Astrocyte of the hippocampus (primary cell): ENCODE measurements around the gene TBC1D10A.

Experiments used
- DNase-seq: peaks from one replicate; pipeline ENCODE4 v3.0.0; 2011; ENCODE audit warnings: low read depth, low spot score

TBC1D10A gene

DNA sequence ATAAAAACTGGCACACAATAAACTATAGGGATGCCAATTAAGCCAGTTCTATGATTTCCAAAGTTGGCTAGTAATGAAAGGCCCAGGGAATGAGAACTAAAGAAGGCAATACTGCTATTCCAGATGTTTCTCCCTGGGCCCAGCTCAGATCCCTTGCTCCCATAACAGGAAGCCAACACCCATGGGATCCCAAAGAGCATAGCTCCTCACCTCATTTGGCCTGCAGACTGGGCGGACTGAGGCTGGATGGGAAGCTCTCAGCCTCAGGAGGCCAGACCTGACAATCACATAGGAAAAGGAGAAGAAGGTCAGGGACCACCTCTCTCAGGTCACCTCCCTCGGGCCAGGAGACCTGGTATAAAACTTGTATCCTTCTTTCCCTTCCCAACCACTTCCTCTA is 5.3 kb downstream of the TBC1D10A start:
- DNase-seq, result no peak

DNA sequence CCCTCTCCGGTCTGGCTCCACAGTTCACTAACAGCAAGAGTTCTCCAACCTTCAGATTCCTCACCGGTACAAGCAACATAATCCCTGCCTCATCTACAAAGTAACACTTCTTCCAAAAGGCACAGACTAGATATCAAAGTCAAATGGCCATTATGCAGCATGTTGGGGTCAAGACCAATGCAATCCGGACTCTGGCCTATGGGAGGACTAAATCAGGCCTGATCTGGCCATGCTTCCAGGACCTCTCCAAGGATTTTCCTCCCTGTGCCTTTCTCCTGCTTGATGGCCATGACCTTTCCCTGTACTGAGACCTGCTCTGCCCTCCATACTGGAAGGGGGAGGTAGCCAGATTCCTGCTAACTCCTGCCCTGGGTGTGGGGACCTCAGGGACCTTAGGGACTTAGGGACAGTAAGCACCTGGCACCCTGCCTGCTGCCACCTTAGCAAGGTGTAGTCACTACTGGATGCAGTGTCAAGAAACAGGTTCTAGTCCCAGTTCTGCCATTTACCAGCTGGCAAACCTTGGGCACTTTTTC is 6.7 kb downstream of the TBC1D10A start:
- no peak for DNase-seq

DNA sequence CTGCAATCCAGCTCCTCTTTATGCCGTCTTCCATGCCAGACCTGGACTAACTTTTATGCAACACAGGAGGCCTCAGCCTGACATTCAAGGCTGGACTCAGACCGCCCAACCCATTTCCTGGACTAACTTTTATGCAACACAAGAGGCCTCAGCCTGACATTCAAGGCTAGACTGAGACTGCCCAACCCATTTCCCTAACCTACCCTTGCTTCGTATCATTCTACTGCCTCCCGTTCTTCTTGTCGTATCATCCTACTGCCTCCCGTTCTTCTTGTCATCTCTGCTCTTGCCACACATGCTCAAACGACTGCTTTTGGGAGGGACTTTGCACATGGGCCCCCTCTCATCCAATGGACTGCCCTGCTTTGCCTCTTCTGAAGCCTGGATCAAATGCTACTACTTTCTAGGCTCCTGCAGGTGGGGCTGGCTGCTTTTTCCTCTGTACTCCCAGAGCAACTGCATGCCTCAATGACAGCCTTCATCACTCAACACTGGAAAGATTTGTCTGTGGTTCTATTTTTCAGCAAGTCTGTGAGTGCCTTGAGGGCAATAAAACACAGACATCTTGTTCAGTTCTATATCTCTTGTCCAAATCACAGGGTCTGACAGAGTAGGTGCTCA is 7.8 kb downstream of the TBC1D10A start:
- DNase-seq, result no peak

DNA sequence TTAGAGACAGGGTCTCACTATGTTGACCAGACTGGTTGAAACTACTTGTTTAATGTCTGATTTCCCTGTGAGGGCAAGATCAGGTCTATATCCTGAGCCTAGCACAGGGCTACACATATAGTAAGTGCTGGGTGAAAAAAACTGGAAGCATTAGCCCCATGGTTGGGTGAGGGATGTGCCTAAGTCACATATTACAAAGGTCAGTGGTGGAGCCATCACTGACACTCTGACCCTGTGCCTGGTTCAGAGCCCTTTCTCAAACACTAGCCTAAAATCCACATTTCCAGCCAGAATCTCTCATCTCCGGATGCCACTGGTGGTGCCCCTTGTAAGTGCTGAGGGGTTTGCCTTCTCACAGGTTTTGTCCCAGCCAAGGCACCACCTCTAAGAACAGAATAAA is 9.0 kb downstream of the TBC1D10A start:
- DNase-seq, result no peak

DNA sequence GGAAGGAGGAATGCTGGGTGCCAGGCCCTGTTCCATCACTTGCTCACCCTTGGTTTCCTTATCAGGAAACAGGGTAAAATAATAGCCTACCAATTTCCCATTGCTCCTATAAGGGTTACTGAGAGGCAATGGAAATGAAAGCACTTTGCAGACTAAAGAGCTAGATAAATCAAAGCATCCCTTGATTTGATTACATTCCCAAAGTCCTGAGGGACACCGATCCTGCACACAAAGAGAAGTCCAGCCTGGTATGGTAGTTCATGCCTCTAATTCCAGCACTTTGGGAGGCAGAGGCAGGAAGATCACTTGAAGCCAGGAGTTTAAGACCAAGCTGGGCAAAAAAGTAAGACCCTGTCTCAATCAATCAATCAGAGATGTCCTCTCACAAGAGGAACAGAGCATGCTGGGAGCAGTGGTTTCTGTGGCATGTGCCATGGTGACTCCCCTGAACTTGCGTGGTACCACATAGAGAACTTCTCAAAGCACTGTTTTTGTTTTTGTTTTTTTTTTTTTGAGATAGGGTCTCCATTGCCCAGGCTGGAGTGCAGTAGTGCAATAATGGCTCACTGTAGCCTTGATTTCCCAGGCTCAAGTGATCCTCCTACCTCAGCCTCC is 10.7 kb downstream of the TBC1D10A start:
- DNase-seq, result no peak

DNA sequence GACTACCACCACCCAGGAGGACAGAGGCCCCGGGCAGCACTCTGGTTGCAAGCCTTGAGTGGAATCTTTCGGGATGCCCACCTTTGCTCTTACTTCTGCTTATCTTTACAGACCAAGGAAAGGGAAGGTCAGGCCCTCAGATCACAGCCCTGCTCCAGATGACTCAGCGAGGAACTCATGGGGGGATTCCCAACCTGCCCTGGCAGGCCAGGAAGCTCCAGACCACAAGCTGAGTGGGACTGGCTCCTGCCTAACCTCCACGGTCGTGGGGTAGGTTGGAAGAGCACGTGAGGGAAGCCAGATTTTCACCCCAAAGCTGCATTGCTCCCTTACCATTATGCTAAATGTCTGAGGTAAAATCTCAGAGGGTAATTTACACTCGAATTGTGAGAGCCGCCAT is 11.8 kb downstream of the TBC1D10A start:
- DNase-seq, result peak; percentile 49

DNA sequence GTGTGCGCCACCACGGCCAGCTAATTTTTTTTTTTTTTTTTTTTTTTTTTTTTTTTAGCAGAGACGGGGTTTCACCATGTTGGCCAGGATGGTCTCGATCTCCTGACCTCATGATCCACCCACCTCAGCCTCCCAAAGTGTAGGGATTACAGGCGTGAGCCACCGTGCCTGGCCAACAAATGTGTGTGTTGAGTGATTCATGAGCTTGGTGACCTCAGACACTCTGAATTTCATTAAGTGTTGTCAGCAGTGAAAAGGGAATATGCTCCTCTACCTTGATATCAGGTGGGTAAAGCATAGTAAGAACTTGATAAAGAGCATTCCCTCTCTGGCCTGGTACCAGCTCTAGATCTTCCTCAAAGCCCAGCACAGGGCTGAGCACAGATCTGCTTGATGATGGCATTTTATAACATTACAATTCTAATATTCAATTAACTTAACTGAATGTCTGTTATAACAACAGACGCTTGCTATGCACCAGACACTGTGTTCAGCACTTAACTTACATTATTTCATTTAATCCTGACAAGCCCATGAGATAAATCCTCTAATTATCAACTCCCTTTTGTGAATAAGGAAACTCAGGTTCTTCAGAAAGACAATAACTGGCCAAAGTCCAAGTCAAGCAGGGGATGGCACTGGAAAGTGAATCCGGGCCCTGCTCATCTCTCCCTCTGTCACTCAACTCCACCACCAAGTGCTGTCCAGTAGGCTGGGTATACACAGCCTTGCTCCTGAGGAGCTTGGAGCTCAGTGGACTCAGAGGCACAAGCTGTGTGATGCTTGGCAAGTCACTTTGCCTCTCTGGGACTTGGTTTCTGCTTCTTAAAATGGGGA is 13.0 kb downstream of the TBC1D10A start:
- no peak for DNase-seq

DNA sequence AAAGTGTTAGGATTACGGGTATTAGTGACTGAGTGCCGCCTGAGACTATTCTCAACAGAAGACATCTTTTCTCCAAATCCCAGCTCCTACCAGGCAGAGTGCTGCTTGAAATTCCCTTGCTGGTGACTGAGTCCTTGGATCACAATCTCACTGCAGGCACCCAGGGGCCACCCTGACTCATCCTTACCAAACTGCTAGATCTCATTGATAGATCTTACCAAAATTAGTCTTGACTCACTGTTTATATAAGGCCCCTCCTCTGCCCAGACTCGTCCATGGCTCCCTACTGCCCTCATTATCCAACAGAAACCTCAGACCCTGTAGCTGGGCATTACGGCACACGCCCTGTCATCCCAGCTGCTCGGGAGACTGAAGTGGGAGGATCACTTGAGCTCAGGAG is 14.7 kb downstream of the TBC1D10A start:
- DNase-seq, result no peak

DNA sequence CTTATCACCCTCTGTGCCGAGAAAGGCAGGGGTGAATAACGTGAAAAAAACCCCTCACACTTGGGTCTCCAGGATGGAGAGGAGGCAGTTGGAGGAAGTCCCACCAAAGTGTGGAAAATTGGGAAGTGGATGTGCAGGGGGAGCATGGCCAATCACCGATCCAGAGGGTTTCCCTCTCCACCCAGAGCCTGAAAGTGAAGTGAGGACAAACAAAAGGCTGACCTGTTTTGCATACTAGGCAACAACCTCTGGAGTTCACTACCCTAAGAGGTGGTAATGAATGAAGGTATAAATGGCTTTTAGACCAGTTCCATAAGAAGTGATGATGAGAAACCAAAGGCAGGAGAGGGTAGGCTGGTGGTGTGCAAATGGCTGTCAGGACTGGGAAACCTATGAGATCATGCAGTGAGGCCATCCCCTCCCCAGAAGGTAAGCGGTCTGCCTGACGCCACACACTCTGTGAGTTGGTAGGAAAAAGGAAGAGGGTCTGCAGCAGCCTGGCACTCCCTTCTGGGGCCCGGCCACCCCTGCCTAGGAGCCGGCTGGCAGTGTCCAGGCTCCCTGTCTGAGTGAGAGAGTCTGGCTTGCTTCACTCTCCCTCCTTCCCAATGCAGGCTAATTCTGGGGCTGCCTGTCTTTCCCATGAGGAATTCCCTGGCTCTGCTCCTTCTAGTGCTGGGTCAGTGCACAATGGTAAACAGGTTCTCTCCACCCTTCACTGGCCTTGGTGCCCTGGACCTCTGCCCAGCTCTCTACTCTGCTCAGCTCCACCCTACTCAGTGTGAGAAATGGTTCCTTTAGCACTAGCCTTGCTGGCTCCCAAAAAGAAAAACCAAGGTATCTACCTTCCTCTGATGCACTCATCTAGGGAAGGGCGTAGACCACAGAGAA is 15.6 kb downstream of the TBC1D10A start:
- peak; percentile 83 for DNase-seq

DNA sequence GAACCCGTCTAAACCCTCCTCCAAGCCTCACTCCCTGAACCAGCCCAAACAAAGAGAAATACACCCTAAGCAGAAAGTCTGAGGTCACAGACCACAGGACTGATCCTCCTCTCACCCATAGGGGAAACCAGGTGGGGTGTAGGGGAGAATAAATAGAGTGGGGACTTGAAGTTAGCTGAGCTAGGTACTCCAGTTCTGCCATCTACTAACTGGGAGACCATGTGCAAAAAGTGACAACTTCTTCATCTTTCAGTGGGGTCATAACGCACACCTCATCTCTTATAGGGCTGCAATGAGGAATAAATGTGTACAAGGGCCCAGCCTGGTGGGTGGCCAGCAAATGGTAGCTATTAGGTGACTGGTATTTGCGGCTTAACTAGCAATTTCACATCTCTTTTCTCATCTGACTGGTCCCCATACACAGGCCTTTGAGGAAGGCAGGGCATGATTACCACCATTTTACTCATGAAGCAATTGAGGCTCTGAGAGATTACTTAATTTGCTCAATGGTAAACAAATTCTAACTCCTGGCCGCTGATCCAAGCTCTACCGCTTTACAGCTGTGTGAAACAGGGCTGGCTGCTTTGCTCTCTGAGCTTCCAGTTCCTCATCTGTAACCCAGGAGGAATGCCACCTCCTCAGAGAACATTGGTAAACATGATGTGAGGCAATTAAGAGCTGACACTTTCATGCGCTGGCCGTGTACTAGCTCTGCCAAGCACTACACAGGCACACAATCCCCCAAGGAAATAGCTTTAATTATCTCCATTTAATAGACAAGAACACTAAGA is 16.6 kb downstream of the TBC1D10A start:
- peak; percentile 82 for DNase-seq

DNA sequence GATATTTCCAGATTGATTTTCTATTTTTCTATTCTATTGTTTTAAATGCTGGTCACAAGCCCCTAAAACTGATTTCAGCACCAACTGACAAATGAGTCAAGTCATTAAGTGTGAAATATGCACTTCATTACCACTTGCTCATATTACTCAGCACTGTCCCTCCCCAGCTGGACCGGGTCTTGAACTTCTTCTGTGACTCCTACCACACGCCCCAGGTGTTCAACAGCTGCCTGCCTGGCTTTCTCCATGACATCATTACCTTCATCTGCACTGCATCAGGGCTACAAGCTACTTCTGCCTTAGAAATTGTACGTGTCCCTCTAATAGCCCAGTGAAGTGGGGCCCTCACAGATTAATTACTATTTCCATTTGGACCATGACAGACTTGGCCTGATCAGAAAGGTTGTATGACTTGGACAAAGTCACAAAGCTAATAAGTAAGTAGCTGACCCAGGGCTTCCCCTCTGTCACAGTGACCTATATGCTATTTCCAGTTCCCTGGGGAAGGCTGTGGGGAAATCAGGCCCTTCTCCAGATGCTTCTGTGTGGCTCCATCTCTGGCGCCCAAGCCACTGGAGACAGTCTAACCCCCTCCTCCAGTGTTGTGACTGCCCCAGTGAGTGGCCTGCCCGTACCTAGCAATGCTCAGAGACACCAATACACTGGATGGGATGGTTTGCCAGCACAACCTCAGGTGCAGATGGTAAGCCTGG is 18.1 kb downstream of the TBC1D10A start:
- no peak for DNase-seq

DNA sequence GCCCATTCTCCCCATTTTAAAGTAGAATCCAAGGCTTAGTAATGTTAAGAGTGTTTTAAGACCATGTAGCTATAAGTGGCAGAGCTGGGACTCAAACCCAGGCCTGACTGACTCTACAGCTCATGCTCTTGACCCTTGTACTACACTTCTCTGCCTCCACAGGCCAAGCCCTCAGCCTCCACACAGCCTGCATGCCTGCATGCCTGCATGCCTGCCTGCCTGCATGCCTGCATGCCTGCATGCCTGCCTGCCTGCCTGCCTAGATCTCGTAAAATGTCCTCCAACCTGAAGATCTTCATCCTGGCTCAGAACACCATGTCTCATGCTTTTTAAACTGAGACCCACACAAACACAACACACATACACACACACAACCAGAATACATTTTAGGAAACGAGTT is 18.6 kb downstream of the TBC1D10A start:
- DNase-seq, result no peak

DNA sequence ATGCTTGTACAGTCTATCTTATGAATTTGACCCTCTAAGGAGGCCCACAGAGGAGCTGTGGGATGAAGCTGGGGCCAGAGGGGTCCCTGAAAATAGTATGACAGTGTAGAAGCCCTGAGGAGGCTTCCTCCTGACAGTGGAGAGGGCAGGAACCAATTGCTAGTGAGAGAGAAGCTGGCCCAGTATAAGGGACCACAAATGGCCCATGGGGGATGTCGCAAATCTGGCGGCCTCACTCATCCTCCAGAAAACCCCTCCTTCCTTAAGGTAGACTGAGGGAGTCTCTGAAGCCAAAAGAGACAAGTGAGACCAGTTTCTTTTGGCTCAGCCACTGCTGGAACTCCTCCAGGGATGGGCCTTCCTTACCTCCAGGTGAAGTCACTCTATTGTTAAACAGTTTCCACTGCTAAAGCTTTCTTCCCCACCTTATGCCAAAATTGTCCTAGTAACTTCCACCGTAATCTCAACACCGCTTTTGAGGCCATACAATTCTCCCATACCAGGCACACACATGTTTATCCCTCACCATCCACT is 19.6 kb downstream of the TBC1D10A start:
- no peak for DNase-seq

DNA sequence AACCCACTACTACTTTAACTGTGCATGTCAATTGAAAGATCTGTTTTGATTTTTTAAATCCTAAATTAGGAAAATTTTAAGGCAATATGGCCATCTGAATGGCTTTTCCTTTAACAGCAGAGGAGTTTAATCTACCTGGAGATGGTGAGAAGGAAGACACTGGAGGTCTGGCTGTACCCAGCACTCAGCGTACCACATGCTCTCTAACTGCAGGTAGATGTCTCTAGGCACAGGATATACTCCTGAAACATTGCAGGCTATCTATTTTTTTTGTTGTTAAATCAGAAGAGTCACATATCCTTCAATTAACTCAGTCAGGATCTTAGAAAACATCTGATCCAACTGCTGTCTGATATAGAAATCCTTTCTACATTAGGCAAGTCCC is 20.1 kb downstream of the TBC1D10A start:
- DNase-seq, result no peak

DNA sequence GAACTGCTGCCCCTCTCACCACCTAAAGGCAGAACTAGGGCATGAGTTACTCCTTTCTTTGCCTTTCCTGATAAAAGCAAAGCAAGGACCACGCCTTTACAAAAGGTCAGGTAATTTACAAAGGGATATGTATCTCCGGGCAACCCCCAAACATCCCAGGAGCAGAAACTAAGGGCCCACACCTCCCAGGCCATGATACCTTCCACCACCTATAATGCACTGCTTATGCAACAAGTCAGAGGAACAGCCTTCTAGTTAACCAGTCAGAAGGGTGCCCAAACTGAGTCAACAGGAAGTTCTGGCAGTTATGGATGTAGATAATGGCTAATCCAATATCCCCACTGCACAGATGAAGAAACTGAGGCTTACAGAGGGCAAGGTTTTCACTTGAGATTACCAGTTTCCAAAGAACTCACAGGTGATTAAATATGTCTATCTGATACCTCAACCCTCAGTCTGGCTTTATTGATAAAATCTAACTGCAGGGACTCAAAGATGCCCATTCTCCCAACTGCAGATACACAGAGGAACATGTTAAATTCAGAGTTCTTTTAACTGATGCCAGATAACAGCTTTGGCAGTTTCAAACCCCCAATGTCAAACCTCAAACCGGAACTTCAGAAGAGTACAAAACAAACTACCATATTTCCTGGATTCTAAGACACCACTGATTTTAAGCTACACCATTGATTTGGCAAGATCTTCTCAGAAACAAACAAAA is 20.7 kb downstream of the TBC1D10A start:
- no peak for DNase-seq

DNA sequence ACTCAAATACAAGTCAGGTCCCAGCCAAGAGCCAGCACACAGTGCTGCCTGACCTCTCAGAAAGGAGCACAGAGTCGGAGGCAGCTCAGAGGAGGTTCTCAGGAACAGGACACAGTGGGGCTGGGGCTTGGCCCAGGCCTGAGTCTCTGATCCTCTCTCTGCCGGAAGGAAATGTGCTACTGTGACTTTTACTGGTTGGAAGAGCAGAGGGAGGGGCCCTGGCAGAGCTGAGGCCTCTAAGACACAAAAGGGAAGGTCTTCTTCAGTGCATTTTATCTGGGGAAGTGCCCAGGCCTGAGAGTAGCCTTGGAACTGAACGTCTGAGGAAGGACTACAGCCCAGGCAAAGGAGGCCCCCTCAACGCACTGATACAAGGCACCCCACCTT is 21.2 kb downstream of the TBC1D10A start:
- no peak for DNase-seq

DNA sequence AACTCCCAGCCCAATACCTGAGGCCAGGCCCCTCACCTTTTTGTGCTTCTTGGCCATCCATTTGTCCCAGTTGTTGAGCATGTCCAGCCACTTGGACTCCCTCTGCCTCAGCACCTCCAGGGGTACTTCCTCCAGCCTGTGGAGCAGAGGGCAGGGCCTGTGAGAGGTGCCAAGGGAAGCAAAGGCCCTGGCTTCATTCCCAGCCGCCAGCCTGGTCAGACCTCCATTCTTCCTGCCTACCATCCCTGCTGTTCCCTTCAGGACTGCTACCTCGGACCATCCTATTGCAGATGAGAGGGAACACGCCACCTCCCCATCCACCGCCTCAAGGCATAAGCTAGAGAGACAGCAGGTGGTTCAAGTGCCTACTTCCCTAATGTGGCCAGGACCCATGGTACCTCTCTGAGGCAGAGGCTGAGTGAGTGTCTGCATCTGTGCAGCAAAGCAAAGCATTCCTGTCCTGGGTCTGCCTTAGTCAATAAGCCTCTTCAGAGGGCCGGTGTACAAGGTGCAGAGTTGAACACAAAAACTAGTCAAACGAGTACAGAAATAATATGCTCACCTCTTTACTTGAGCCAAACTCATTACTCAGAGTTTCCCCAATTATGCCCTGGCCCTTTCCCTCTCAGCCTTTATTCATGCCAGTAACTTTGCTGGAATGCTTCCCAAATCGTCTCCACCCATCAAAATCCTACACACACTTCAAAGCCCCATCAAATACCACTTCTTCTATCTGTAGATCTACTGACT is 22.1 kb downstream of the TBC1D10A start:
- peak; percentile 70 for DNase-seq

DNA sequence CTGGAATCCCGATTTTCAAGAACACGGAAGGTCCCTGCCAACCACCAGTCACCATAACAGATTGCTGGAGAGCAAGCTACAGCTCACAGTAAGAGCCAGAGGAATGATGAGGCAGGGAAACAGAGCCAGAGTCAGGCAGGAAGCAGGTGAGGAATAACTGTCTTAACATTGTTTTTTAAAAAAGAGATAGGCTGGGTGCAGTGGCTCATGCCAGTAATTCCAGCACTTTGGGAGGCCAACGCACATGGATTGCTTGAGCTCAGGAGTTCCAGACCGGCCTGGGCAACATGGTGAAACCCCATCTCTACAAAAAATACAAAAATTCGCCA is 24.0 kb downstream of the TBC1D10A start:
- DNase-seq, result no peak
